ENCODE results near the gene MTHFD1L.

The MTHFD1L gene

DNA sequence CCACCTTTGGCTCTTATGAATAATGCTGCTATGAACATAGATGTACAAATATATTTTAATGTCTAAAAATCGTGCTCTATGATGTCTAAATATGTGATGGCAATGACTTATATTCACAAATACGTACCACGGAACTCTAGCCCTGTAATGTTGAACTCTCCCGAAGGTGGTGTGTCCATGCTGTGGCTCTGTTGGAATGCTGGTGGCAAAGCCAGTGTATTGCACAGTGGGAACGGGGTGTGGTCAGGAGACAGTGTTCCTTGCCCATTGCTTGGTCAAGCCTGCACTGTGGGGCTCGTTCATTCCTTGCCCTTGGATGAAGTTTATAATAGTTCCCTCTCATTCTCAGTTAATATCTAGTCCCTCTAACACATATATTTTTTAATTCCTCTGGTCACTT is 109.6 kb downstream of the MTHFD1L start:
- H3K4me3 ChIP-seq (ENCODE audit: low read length): no peak overlapping the region
- TF ChIP-seq, protein P1, sequence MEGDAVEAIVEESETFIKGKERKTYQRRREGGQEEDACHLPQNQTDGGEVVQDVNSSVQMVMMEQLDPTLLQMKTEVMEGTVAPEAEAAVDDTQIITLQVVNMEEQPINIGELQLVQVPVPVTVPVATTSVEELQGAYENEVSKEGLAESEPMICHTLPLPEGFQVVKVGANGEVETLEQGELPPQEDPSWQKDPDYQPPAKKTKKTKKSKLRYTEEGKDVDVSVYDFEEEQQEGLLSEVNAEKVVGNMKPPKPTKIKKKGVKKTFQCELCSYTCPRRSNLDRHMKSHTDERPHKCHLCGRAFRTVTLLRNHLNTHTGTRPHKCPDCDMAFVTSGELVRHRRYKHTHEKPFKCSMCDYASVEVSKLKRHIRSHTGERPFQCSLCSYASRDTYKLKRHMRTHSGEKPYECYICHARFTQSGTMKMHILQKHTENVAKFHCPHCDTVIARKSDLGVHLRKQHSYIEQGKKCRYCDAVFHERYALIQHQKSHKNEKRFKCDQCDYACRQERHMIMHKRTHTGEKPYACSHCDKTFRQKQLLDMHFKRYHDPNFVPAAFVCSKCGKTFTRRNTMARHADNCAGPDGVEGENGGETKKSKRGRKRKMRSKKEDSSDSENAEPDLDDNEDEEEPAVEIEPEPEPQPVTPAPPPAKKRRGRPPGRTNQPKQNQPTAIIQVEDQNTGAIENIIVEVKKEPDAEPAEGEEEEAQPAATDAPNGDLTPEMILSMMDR (conservative IDR thresholded peaks at IDR 0.05; ENCODE audit: low read length): no peak
- no peak for DNase-seq (ENCODE audit: low read depth)

DNA sequence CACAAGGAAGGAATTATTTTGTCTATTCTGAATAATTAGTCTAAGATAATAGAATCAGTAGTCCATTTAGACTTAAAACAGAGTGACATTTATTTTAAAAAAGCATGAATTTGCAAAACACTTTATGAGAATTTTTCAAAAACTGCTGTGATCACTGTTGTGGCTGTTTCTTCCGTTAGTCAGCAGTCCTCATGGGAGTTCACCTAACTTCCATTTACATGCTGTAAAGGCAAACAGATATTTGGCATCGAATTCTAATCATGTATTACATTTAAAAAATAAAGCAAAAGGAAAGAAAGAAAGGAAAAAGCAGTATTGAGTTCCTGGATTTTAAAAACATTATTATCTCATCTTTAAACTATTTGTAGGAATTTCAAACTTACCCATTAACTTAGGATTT is 111.8 kb downstream of the MTHFD1L start:
- DNase-seq (ENCODE audit: low read depth): peak; percentile 47
- TF ChIP-seq, protein P1 (conservative IDR thresholded peaks at IDR 0.05; ENCODE audit: low read length): no peak
- no peak overlapping the region for H3K4me3 ChIP-seq (ENCODE audit: low read length)

DNA sequence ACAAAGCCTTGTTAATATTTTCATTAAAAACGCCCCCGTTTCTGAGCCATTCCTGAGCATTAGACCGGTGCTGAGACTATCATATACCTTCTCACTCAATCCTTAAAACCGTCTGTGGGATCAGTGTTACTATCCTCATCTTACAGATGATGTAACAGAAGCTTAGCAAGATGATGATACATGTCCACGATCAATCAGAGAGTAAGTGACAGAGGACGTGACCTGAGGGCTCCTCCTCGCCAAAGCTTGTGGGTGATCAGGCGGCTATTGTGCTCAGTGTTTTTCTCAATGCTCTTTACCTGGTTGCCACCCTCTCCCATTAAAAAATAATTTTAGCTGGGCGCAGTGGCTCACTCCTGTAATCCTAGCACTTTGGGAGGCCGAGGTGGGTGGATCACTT is 113.1 kb downstream of the MTHFD1L start:
- no peak overlapping the region for H3K4me3 ChIP-seq (ENCODE audit: low read length)
- TF ChIP-seq, protein P1 (conservative IDR thresholded peaks at IDR 0.05; ENCODE audit: low read length): no peak
- no peak for DNase-seq (ENCODE audit: low read depth)

DNA sequence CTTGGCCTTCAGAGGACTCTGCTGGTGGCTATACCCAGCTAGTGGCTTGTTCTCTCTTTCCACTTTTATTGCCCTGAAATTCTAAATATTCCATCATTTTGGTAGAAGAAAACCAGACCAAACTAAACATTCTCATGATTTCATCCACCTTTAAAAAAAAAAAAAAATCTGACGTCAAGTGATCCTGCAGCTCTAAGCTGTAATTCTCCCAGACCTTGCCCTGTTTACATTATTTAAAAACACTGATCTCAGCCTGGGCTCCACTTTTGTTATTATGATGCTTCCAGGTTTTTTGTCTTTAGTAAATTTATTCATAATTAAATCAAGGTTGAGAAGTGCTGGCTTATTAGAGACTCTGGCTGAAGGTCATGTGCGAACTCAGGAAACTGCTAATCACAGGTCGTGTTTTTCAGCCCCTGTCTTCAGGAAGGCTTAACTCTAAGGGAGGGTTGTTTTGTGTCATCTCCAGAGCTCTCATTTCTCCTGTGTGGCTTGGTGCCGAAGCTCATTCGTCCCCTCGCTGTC is 114.4 kb downstream of the MTHFD1L start:
- TF ChIP-seq, protein P1 (conservative IDR thresholded peaks at IDR 0.05; ENCODE audit: low read length): no peak
- DNase-seq (ENCODE audit: low read depth): no peak
- H3K4me3 ChIP-seq (ENCODE audit: low read length): no peak overlapping the region

DNA sequence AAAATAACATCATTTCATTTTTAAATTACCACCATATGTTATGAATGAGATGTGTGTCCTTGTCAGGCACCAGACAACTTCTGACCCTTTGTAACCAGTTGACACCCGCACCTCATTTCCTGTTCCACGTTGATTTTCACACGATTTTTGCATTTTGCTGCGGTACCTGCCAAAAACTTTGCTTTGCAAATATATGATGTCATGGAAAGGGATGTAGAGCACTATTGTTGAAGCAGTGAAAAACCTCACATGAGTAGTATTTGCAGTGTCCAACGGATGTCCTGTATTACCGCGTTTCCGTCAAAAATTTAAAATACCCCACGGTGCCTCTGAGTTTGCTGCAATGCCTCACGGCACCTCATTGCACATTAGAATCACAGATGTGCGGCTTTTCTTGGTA is 115.6 kb downstream of the MTHFD1L start:
- no peak for DNase-seq (ENCODE audit: low read depth)
- TF ChIP-seq, protein P1 (conservative IDR thresholded peaks at IDR 0.05; ENCODE audit: low read length): no peak
- H3K4me3 ChIP-seq (ENCODE audit: low read length): no peak overlapping the region

DNA sequence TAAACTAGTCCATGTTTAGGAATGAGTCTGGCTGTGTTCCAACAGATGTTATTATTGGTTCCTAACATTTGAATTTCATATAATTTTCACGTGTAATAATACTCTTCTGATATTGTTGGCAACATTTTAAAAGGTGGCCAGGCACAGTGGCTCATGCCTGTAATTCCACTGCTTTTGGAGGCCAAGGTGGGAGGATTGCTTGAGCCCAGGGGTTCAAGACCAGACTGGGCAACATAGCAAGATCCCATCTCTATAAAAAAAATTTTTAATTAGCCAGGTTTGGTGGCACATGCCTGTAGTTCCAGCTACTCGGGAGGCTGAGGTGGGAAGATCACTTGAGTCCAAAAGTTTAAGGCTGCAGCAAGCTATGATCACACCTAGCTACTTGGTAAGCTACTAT is 116.2 kb downstream of the MTHFD1L start:
- no peak for DNase-seq (ENCODE audit: low read depth)
- TF ChIP-seq, protein P1 (conservative IDR thresholded peaks at IDR 0.05; ENCODE audit: low read length): no peak
- H3K4me3 ChIP-seq (ENCODE audit: low read length): no peak overlapping the region

DNA sequence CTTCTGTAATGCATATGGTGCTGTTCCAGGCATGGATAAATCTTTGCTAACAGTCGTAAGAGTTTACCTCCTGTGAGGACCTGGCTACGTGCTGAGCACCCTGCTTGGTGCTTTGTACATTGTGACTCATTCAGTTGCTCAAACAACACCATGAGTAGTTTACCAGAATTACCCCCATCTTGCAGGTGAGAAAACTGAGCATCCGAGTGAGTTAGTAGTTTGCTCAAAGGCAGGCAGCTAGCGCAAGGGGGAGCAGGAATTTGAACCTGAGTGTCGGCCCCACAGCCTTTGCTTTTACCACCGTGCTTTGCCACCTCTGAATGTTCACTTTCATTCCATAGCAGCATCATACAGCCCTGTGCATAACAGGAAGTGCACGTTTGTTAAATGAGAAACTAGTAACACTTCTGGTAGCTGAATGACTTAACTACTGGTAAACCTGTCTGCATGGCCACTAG is 121.9 kb downstream of the MTHFD1L start:
- TF ChIP-seq, protein P1 (conservative IDR thresholded peaks at IDR 0.05; ENCODE audit: low read length): no peak
- no peak overlapping the region for H3K4me3 ChIP-seq (ENCODE audit: low read length)
- DNase-seq (ENCODE audit: low read depth): no peak

Measured in AG10803 (cell line).